SK-N-SH treated with all-trans-retinoic acid at 6 μM for 48 hours (cell line): ENCODE measurements around the gene TLCD4.

Experiments used
- ARNTL ChIP-seq: fragments of 450-650 bp; formaldehyde crosslinking; IDR thresholded peaks from 2 replicates; pipeline ENCODE4 v1.5.0; 2020; ENCODE audit warnings: low read depth, mild to moderate bottlenecking, moderate library complexity, borderline replicate concordance
- BACH2 ChIP-seq: fragments of 250-450 bp; sonication (Bioruptor Pico); IDR thresholded peaks from 2 replicates; pipeline ENCODE4 v1.9.0; 2021; ENCODE audit warnings: mild to moderate bottlenecking, borderline replicate concordance
- ISL1 ChIP-seq: fragments of 250-450 bp; sonication (Bioruptor Pico); IDR thresholded peaks from 2 replicates; pipeline ENCODE4 v2.1.2; 2022; ENCODE audit warnings: mild to moderate bottlenecking, moderate library complexity
- PPARA ChIP-seq: fragments of 250-450 bp; sonication (Bioruptor Pico); IDR thresholded peaks from 2 replicates; pipeline ENCODE4 v1.5.0; 2020; ENCODE audit warnings: mild to moderate bottlenecking, borderline replicate concordance
- RARB ChIP-seq: fragments of 250-450 bp; sonication (Bioruptor Pico); IDR thresholded peaks from 2 replicates; pipeline ENCODE4 v1.8.0; 2021; ENCODE audit warnings: mild to moderate bottlenecking, moderate library complexity
- SNAI2 ChIP-seq: fragments of 250-450 bp; sonication (Bioruptor Pico); IDR thresholded peaks from 2 replicates; pipeline ENCODE4 v1.5.0; 2020; ENCODE audit warnings: mild to moderate bottlenecking, moderate library complexity
- TCF4 ChIP-seq: fragments of 250-450 bp; sonication (Bioruptor Pico); IDR thresholded peaks from 2 replicates; pipeline ENCODE4 v1.8.0; 2021; ENCODE audit warnings: mild to moderate bottlenecking, moderate library complexity, borderline replicate concordance
- TSHZ2 ChIP-seq: fragments of 250-450 bp; sonication (Bioruptor Pico); IDR thresholded peaks from 2 replicates; pipeline ENCODE4 v1.5.0; 2020; ENCODE audit warnings: mild to moderate bottlenecking, moderate library complexity
- ZC3H10 ChIP-seq: fragments of 250-450 bp; sonication (Bioruptor Pico); IDR thresholded peaks from 2 replicates; pipeline ENCODE4 v1.5.1; 2021; ENCODE audit warnings: mild to moderate bottlenecking, moderate library complexity
- ZFP30 ChIP-seq: fragments of 450-650 bp; formaldehyde crosslinking; IDR thresholded peaks from 2 replicates; pipeline ENCODE4 v1.5.0; 2022; ENCODE audit warnings: mild to moderate bottlenecking, moderate library complexity
- ZNF70 ChIP-seq: fragments of 450-650 bp; formaldehyde crosslinking; IDR thresholded peaks from 2 replicates; pipeline ENCODE4 v1.5.0; 2020; ENCODE audit warnings: mild to moderate bottlenecking, moderate library complexity
- TF ChIP-seq, protein P1 (sequence below): fragments of 250-450 bp; sonication (Bioruptor Pico); IDR thresholded peaks from 2 replicates; pipeline ENCODE4 v1.5.1; 2020; ENCODE audit warnings: low read depth, mild to moderate bottlenecking, moderate library complexity
- TF ChIP-seq, protein P2 (sequence below): fragments of 250-450 bp; sonication (Bioruptor Pico); IDR thresholded peaks from 2 replicates; pipeline ENCODE4 v1.8.0; 2020; ENCODE audit warnings: mild to moderate bottlenecking, moderate library complexity, borderline replicate concordance
- TF ChIP-seq, protein P3 (sequence below): fragments of 250-450 bp; sonication (Bioruptor Pico); IDR thresholded peaks from 2 replicates; pipeline ENCODE4 v1.8.0; 2021; ENCODE audit warnings: low read depth, mild to moderate bottlenecking, moderate library complexity, borderline replicate concordance

DNA sequence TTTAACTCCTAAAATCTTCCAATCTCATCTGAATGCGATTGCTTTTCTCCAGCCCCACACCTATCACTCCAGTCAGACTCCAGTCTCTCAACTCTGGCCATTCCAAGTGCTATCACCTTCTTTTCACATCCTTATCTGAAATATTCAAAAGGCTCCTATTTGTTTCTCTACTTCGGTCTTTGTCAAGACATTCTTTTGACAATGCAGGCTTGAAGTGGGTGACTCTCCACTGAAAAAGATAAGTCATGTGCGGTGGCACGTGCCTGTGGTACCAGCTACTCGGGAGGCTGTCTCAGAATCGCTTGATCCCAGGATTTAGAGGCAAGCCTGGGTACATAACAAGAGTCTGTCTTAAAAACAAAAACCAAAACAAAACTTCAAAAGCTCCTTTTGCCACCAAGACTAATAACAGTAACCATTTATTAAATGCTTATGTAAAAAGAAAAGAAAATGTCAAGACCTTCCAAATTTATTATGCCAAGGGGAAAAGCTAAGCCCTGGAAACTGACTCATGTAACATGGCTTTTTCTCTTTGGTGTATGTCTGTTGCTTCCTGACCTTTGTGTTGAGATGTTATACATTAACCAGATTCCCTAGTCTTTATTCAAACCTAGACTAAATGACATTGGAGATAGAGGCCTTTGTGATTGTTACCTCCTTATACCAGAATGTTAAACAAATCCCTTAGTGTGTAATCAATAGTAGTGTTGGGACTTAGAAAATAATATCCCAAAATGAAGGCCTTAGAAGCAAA lies 48.0 kb upstream of the TLCD4 start:
- TF ChIP-seq TSHZ2 (CRISPR knock-in tag) (no peak), BACH2 (CRISPR knock-in tag) (no peak), ZFP30 (CRISPR knock-in tag) (no peak), RARB (CRISPR knock-in tag) (no peak), ISL1 (no peak), TCF4 (CRISPR knock-in tag) (no peak), ARNTL (no peak), ZNF70 (CRISPR knock-in tag) (no peak), ZC3H10 (no peak), SNAI2 (CRISPR knock-in tag) (no peak), PPARA (CRISPR knock-in tag) (no peak)
- TF ChIP-seq, protein P1, sequence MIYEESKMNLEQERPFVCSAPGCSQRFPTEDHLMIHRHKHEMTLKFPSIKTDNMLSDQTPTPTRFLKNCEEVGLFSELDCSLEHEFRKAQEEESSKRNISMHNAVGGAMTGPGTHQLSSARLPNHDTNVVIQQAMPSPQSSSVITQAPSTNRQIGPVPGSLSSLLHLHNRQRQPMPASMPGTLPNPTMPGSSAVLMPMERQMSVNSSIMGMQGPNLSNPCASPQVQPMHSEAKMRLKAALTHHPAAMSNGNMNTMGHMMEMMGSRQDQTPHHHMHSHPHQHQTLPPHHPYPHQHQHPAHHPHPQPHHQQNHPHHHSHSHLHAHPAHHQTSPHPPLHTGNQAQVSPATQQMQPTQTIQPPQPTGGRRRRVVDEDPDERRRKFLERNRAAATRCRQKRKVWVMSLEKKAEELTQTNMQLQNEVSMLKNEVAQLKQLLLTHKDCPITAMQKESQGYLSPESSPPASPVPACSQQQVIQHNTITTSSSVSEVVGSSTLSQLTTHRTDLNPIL (CRISPR knock-in tag), result no peak
- TF ChIP-seq, protein P2, sequence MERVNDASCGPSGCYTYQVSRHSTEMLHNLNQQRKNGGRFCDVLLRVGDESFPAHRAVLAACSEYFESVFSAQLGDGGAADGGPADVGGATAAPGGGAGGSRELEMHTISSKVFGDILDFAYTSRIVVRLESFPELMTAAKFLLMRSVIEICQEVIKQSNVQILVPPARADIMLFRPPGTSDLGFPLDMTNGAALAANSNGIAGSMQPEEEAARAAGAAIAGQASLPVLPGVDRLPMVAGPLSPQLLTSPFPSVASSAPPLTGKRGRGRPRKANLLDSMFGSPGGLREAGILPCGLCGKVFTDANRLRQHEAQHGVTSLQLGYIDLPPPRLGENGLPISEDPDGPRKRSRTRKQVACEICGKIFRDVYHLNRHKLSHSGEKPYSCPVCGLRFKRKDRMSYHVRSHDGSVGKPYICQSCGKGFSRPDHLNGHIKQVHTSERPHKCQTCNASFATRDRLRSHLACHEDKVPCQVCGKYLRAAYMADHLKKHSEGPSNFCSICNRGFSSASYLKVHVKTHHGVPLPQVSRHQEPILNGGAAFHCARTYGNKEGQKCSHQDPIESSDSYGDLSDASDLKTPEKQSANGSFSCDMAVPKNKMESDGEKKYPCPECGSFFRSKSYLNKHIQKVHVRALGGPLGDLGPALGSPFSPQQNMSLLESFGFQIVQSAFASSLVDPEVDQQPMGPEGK, result no peak
- TF ChIP-seq, protein P3, sequence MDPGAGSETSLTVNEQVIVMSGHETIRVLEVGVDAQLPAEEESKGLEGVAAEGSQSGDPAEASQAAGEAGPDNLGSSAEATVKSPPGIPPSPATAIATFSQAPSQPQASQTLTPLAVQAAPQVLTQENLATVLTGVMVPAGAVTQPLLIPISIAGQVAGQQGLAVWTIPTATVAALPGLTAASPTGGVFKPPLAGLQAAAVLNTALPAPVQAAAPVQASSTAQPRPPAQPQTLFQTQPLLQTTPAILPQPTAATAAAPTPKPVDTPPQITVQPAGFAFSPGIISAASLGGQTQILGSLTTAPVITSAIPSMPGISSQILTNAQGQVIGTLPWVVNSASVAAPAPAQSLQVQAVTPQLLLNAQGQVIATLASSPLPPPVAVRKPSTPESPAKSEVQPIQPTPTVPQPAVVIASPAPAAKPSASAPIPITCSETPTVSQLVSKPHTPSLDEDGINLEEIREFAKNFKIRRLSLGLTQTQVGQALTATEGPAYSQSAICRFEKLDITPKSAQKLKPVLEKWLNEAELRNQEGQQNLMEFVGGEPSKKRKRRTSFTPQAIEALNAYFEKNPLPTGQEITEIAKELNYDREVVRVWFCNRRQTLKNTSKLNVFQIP (CRISPR knock-in tag), result no peak
